ENCODE data around the gene LMAN2. TPM values are rescaled to one million over a fixed set of nuclear protein-coding genes. Genes with fewer than 3 reads are reported as not detected.
"Not testable (repeated sequence)": the region's sequence is repeated elsewhere in the genome, so short reads cannot be mapped to it uniquely, and the experiment has no call there.

Gene LMAN2
- total RNA-seq, 2 experiments from 2014 or later, result 133 to 140 TPM

DNA sequence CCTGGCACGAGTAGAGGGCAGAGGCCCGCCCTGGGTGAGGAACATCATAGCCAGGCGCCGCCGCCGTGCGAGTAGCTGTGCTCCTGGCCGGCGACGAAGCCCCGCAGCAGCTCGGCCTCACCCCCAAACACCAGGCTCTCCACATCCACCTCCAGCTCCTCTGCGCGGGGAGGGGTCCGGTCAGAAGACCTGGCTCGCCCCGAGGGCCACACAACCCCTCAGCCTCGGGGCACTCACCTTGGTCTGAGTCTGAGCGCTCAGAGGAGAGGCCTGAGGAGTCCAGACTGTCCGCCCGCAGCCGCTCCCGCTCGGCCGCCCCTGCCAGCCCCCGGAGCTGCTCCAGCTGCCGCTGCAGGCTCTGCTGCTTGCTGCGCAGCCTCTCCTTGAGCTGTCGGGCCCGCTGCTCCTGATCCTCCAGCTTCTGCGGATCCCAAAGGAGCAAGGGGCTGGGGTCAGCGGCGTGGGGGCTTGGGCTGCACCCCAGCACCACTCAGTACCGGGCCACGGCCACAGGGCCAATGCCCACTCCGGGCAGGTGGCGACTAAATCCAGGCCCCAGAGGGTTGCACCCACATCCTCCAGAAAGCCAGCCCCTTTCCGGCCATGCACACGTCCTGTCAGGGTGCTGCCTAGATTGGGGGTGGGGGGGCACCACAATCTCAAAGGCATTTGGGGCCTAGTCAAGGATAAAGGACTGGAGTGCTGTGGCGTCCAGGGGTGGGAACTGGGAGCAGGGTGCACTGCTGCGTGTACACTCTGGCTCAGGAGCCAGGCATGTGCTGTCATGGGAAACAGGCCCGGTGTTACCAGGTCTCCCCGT, 43.7 kb downstream of the LMAN2 start:
- no peak for ATAC-seq
- Mint-ChIP-seq H3K27ac (no peak overlapping the region), H3K4me1 (peaks cover 52% of the 10 kb centered on the region), H3K9me3 (ENCODE audit: low read depth) (no peaks in the 10 kb centered on the region), H3K4me3 (no peak overlapping the region), H3K36me3 (peaks cover 48% of the 10 kb centered on the region), H3K27me3 (no peaks in the 10 kb centered on the region)
- CTCF ChIA-PET, result interaction anchor here (1.1 to 8.1 kb wide), 13 partner anchors 8 to 201 kb away, joined by 3 to 79 read pairs (median 25); no protein-coding TSS in a partner anchor
- no peak for DNase-seq

DNA sequence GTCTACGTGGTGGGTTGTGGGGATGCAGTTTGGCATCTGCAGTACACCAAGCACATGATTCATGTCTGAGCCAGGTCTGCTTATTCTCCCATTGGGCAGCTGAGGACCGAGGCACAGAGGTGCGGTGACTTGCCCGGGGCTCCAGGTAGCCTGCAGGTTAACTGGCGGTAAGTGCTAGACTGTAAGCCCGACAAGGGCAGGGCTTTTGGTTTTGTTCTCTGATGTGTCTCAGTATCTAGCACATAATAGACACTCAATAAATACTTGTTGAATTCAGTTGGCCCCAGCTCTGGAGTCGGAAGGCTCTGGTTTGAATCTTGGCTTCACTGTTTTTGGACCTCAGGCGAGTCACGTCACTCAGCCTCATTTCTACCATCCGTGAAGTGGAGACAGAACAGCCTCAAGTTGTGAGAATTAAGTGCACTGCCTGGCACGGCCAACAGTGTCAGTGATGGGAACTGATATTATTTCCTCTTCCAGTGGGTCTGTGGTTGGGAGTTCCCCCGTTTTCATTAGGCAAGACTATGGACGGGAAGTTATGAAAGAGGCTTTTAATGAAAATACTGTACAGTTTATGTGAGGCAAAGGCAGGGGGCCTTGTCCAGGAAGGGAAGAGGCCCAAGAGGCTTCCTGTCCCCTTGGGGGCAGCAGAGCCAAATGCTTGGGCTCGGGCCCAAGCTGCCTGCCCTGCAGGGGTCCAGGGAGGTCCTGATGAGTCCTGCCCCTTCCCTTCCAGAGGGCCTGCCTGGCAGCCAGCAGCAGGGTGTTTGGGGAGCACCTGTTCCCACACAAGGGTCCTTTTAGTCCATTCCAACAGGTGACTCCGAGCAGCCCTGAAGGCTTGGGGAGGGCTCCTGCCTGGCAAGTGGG, 44.6 kb downstream of the LMAN2 start:
- peak overlapping the region; percentile 69 for H3K27ac Mint-ChIP-seq
- no peak for ATAC-seq

GRCh38 chr5:177306103-177306640, 45.3 kb downstream of the LMAN2 start:
- H3K36me3 Mint-ChIP-seq, result peaks cover 60% of the 10 kb centered on the region

More for the DNA sequence above, 44.6 kb downstream of the LMAN2 start:
- H3K36me3 Mint-ChIP-seq, result peaks cover 54% of the 10 kb centered on the region
- H3K4me3 Mint-ChIP-seq, result no peak overlapping the region
- H3K4me1 Mint-ChIP-seq, result peaks cover 56% of the 10 kb centered on the region
- no peaks in the 10 kb centered on the region for H3K27me3 Mint-ChIP-seq
- DNase-seq, result no peak
- CTCF ChIA-PET, result interaction anchor here (1.3 to 8.1 kb wide), 5 partner anchors 9 to 193 kb away, joined by 4 to 79 read pairs (median 57); partner anchors contain the start of gene LMAN2
- H3K9me3 Mint-ChIP-seq (ENCODE audit: low read depth), result no peaks in the 10 kb centered on the region

GRCh38 chr5:177304392-177305119, 46.9 kb downstream of the LMAN2 start:
- H3K27me3 Mint-ChIP-seq, result no peaks in the 10 kb centered on the region
- H3K9me3 Mint-ChIP-seq (ENCODE audit: low read depth), result no peaks in the 10 kb centered on the region
- H3K36me3 Mint-ChIP-seq, result peaks cover 62% of the 10 kb centered on the region
- peak overlapping the region; percentile 89 for H3K4me3 Mint-ChIP-seq
- DNase-seq, result peak; percentile 66
- H3K27ac Mint-ChIP-seq, result peak overlapping the region; percentile 94
- peaks cover 66% of the 10 kb centered on the region for H3K4me1 Mint-ChIP-seq
- CTCF ChIA-PET, result interaction anchor here (0.6 to 1.6 kb wide), 9 partner anchors 11 to 190 kb away, joined by 3 to 4 read pairs (median 3); no protein-coding TSS in a partner anchor
- no peak for ATAC-seq

More at GRCh38 chr5:177306103-177306640, 45.3 kb downstream of the LMAN2 start:
- CTCF ChIA-PET, result interaction anchor here (0.8 to 8.1 kb wide), 5 partner anchors 10 to 201 kb away, joined by 3 to 79 read pairs (median 4); partner anchors contain the start of gene LMAN2
- H3K4me3 Mint-ChIP-seq; H3K9me3 Mint-ChIP-seq (ENCODE audit: low read depth); H3K27me3 Mint-ChIP-seq; DNase-seq; ATAC-seq: not testable (repeated sequence)
- Mint-ChIP-seq H3K4me1 (peaks cover 64% of the 10 kb centered on the region), H3K27ac (peak overlapping the region; percentile 47)

DNA sequence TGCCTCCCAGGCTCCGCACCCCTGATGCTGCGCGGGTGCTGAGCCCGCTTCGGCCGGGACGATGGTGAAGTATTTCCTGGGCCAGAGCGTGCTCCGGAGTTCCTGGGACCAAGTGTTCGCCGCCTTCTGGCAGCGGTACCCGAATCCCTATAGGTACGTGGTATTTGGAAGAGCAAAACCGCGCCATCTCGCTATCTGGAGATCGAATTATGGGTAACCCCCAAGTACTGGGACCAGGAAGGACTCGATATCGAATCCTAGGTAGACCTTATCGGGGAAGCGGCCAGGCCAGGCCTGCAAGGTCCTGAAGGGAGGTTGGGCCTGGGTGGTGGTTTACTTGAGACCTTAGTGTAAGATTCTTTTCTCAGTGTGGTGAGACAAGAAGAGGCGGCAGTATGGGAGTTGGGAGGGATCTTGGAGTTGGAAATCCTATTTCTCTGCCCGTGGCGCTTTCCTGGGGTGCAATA, 47.5 kb downstream of the LMAN2 start:
- Mint-ChIP-seq H3K4me1 (peaks cover 66% of the 10 kb centered on the region), H3K9me3 (ENCODE audit: low read depth) (no peaks in the 10 kb centered on the region), H3K27me3 (no peaks in the 10 kb centered on the region), H3K36me3 (peaks cover 59% of the 10 kb centered on the region), H3K27ac (peak overlapping the region; percentile 94), H3K4me3 (peak overlapping the region; percentile 89)
- DNase-seq (peak; percentile 63), ATAC-seq (peak; percentile 5)
- CTCF ChIA-PET, result interaction anchor here (0.6 to 3.7 kb wide), 14 partner anchors 8 to 193 kb away, joined by 3 to 22 read pairs (median 4); partner anchors contain the start of genes MXD3 and PDLIM7

- Mint-ChIP-seq H3K4me3 (peak within 1 kb of the TSS; percentile 89), H3K27me3 (no peaks in the 10 kb centered on the region), H3K9me3 (ENCODE audit: low read depth) (no peaks in the 10 kb centered on the region), H3K27ac (peak within 1 kb of the TSS; percentile 94), H3K4me1 (peaks cover 68% of the 10 kb centered on the region), H3K36me3 (peaks cover 59% of the 10 kb centered on the region)
- DNase-seq (peak; percentile 91), ATAC-seq (peak; percentile 57)
- CTCF ChIA-PET, result interaction anchor here (0.6 to 3.7 kb wide), 12 partner anchors 9 to 194 kb away, joined by 3 to 22 read pairs (median 4); partner anchors contain the start of genes MXD3 and PDLIM7
Measured at GRCh38 chr5:177303121-177303924, 48.1 kb downstream of the LMAN2 start, which contains the start of the genes PRELID1 and RAB24. Gene PRELID1 (plus strand): TSS chr5:177303799. CDS start chr5:177303986, 187 bp downstream. Gene RAB24 (minus strand): TSS chr5:177303719. CDS start chr5:177303288, 431 bp downstream.

DNA sequence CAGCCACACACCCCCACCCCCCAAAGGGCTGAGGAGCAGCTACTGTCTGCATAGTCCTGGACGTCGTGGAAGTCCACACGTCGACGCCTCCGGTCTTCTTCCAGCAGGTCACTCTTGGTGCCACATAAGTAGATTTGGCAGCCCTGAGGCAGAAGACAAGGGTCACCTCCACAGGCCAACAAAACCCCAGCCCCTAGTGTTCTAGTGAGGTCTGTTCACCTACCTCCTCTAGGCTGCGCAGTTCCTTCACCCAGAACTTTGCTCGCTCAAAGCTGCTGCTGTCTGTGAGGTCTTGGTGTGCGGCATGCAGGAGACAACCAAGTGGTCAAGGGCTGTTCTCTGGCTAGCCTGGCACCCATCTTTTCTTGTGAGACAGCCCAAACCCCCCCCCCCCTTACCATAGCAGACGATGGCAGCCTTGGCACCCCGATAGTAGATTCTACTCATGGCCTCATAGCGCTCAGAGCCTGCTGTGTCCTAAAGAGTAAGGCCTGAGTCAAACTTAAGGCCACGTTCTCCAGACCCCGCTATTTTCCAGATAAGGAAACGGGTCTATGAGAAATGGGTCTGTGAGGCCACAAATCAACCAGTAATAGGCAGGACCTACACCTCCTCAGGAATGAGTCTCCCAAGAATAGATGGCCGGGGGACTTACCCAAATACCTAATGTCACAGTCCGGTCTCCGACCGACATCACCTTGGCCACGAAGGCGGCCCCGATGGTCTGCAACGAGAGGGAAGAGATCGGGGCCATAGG, 48.9 kb downstream of the LMAN2 start:
- CTCF ChIA-PET, result interaction anchor here (1.1 to 4.9 kb wide), 10 partner anchors 7 to 192 kb away, joined by 3 to 34 read pairs (median 6); partner anchors contain the start of gene MXD3
- peaks cover 65% of the 10 kb centered on the region for H3K36me3 Mint-ChIP-seq
- no peak for DNase-seq
- peak overlapping the region; percentile 89 for H3K4me3 Mint-ChIP-seq
- H3K4me1 Mint-ChIP-seq, result peaks cover 75% of the 10 kb centered on the region
- H3K9me3 Mint-ChIP-seq (ENCODE audit: low read depth), result no peaks in the 10 kb centered on the region
- H3K27me3 Mint-ChIP-seq, result no peaks in the 10 kb centered on the region
- no peak for ATAC-seq
- peak overlapping the region; percentile 88 for H3K27ac Mint-ChIP-seq

DNA sequence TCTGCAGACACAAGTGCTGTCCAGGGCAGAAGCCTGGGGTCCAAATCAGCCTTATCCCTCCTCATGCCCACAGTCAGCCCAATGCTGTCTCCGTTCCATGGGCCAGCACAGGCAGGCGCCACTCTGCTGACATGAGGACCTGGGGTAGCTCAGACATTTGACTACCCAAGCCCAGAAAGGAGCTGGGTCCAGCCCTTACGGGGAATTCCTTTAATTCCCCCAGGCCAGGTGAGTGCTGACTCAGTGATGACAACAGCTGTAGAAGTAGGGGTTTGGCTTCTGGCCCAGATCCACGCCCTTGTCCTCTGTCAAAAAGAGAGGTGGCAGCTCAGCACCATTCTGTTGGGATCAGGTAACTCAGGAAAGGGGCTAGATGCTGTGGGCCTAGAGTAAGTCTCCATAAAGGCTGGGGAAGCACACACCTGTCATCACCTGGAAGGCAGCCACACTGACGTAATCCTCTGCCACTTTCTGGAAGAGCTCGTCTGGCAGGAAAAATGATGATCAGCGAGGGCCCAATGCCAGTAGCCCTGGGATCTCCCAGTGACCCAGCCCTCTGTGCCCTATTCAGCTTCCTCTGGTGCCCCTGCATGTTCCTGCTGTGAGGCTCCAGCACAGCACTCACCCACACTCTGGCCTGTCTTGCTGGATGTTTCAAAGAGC, 49.8 kb downstream of the LMAN2 start:
- no peaks in the 10 kb centered on the region for H3K27me3 Mint-ChIP-seq
- peaks cover 77% of the 10 kb centered on the region for H3K4me1 Mint-ChIP-seq
- H3K36me3 Mint-ChIP-seq, result peaks cover 63% of the 10 kb centered on the region
- no peaks in the 10 kb centered on the region for H3K9me3 Mint-ChIP-seq (ENCODE audit: low read depth)
- CTCF ChIA-PET, result interaction anchor here (0.7 to 4.9 kb wide), 8 partner anchors 8 to 191 kb away, joined by 3 to 34 read pairs (median 6); no protein-coding TSS in a partner anchor
- no peak for ATAC-seq
- no peak for DNase-seq
- H3K4me3 Mint-ChIP-seq, result peak overlapping the region; percentile 89
- H3K27ac Mint-ChIP-seq, result peak overlapping the region; percentile 94

DNA sequence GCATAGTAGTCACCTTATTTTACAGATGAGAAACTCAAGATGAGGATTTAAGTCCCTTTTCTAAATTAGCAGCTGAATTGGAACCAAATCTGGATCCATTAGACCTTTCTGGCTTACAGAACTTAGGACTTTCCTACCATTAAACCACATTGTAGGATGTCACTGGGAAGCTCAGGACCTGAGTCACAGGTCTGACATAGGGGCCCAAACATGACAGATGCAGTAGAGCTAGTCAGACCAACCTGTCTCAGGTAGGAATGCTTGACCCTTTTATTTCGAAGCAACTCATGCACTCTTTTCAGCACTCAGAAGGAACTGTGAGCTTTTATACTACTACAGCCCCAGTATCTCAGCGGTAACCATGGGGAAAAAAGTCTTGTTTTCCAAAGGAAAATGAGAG, 50.5 kb downstream of the LMAN2 start:
- Mint-ChIP-seq H3K27me3 (no peaks in the 10 kb centered on the region), H3K9me3 (ENCODE audit: low read depth) (no peaks in the 10 kb centered on the region), H3K4me1 (peaks cover 77% of the 10 kb centered on the region), H3K4me3 (peak overlapping the region; percentile 64), H3K27ac (peak overlapping the region; percentile 94), H3K36me3 (peaks cover 59% of the 10 kb centered on the region)
- CTCF ChIA-PET, result interaction anchor here (0.7 to 4.9 kb wide), 8 partner anchors 9 to 190 kb away, joined by 3 to 34 read pairs (median 6); no protein-coding TSS in a partner anchor
- no peak for ATAC-seq
- no peak for DNase-seq

- ATAC-seq (peak; percentile 64), DNase-seq (peak; percentile 86)
- peaks cover 58% of the 10 kb centered on the region for H3K36me3 Mint-ChIP-seq
- peaks cover 77% of the 10 kb centered on the region for H3K4me1 Mint-ChIP-seq
- CTCF ChIA-PET, result interaction anchor here (1.3 to 4.9 kb wide), 7 partner anchors 9 to 188 kb away, joined by 3 to 34 read pairs (median 7); partner anchors contain the start of gene LMAN2
- H3K27ac Mint-ChIP-seq, result peak overlapping the region; percentile 94
- peak overlapping the region; percentile 64 for H3K4me3 Mint-ChIP-seq
- no peaks in the 10 kb centered on the region for H3K9me3 Mint-ChIP-seq (ENCODE audit: low read depth)
- H3K27me3 Mint-ChIP-seq, result no peaks in the 10 kb centered on the region
Measured at GRCh38 chr5:177300236-177300880, 51.1 kb downstream of the LMAN2 start.
